GM19240 (cell line): ENCODE data around the gene PPP1R12A.
"Not testable (repeated sequence)": the region's sequence is repeated elsewhere in the genome, so short reads cannot be mapped to it uniquely, and the experiment has no call there.

ENCODE experiments used
- DNase-seq: peaks from one replicate; pipeline ENCODE4 v3.0.0; 2011; ENCODE audit warnings: low spot score; ENCODE audit not compliant: insufficient read length

PPP1R12A gene

DNA sequence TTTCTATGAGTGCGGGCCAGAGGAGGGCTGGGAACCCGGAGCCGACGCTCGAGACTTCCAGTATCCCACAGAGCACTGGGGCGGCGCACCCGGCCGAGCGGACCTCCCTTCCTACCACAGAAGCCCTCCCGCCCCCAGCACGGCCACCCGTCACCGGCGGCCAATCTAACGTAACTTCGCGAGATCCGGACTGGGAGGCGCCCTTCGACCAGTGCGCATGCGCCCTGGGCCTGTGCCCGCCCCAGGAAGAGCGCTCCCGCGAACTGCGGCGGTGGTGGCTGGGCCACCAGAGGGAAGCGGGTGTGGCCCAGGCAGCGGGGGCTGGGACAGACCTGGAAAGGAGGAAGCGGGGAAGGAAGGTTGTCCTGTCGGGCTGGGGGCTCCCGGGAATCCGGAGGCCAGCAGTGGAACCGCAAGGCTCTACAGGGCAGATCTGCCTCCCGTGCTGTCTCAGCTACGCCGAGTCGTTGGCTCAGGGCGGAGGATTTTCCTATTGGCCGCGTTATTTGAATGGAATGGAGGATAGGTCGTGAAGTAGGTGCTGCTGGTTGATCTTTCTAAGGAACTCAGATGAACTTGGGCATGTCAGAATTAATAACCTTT is at the start of gene PPP1R12A:
TSS of gene PPP1R12A (minus strand) at position 77 of the 603 bp plus-strand sequence. CDS start 166 bp downstream, outside the sequence.
- peak; percentile 45 for DNase-seq

DNA sequence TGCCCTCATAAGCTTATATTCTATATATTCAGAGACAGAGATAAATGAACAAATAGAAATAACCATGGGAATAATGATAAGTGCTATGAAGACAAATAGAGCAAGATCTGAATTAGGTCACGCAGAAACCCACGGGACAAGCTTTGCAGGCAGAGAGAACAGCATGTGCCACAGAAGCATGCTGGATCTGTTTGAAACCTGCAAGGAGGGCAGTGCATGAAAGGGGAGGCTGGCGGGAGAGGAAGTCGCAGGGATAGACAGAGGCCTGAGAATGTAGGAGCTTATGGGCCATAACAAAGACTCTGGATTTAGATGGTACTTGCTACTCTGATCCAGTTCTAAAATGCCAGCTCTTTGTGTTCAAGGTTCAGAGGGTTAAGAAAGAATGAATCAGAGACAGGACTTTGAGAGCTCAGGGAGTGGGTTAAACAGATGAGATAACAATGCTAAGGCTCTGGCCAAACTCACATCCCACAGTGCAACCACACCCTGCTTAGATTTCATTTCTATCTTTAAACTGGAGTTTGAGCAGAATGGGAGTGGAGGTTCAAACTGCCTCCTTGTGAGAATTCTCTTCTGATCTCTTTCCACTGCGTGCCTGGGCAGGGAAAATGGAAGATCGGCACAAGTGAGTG is 49.2 kb upstream of the PPP1R12A start:
- no peak for DNase-seq

GRCh38 chr12:79983492-79983891 is 48.6 kb upstream of the PPP1R12A start:
- DNase-seq, result no peak

- DNase-seq, result no peak
These were observed 47.5 kb upstream of the PPP1R12A start for GRCh38 chr12:79982086-79983062.

GRCh38 chr12:79978692-79979091 is 43.8 kb upstream of the PPP1R12A start:
- no peak for DNase-seq

- not testable (repeated sequence) for DNase-seq
These were observed 43.1 kb upstream of the PPP1R12A start for GRCh38 chr12:79977856-79978460.

DNA sequence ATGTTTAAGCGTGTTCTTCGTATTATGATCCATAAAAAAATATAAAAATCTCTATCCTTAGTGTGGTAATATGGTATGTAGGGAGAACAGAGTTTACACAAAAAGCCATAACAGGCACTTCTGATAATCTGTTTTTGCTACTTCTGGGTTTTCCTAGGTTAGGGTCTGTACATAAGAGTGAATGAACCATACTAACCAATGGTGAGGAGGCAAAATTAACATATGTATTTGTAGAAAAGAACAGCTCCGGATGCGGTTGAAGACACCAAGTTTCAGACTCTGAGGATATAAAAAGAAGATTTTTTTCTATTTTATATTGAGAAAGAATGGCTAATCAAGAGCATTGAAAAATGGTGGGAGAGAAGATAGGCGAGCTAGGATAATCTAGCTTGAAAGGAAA is 40.2 kb upstream of the PPP1R12A start:
- DNase-seq, result no peak

DNA sequence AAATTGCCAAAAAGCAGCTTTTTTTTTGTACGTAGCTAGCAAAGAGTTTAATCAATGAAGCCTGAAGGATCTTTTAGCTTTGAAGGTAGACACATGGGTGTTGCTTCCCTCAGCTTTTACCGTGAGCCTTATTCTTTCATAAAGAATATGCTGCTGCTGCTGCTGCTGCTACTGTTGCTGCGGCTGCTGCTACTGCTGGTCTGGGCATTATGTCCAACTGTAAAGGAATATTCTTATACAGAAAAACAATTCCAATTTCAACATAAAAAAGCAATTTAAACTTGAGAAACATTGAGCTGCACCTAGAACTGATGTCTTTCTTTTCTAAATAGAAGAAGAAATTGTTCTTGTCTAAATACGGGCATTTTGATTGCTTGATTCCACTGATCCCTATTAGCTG is 38.9 kb upstream of the PPP1R12A start:
- no peak for DNase-seq

DNA sequence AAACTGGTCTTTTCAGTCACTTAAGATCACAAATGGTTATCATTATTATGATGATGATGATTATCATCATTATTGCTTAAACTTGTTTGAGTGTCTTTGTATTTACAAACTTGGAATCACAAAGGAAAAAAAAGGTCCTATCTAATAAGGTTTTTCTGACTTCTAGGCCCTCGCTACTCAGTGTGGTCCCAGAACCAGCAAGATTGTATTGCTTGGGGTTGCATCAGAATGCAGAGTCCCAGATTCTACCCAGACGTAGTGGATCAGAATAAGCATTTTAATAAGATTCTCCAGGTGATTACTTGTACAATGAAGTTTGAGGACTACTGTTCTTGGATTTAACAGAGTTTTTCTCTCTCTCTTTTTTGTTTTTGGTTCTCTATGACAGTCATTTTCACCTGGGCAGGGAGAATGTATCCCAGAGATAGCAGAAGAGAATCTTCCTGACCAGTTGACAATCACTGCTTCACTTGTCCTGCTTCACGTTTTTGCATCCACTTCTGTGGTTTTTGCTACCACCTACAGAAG is 29.3 kb upstream of the PPP1R12A start:
- DNase-seq, result no peak

GRCh38 chr12:79961411-79961810 is 26.5 kb upstream of the PPP1R12A start:
- DNase-seq, result no peak

DNA sequence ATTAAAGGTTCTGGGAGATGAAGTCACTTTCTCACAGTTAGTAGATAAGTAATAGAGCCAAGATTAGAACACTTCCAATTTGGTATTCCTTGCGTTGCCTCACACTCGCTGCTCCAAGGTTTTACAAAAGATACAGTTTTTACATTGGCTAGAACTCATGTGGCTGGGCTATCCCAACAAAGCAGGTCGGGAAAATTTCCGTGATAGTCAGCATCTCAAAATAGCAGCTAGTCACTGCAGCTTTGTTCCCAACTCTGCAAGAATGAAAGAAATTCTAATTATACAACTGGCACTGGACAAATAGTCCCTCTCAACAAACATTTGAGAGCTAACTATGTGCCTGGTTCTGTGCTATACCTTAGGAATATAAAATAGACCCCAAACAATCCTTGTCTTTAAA is 24.6 kb upstream of the PPP1R12A start:
- DNase-seq, result no peak

DNA sequence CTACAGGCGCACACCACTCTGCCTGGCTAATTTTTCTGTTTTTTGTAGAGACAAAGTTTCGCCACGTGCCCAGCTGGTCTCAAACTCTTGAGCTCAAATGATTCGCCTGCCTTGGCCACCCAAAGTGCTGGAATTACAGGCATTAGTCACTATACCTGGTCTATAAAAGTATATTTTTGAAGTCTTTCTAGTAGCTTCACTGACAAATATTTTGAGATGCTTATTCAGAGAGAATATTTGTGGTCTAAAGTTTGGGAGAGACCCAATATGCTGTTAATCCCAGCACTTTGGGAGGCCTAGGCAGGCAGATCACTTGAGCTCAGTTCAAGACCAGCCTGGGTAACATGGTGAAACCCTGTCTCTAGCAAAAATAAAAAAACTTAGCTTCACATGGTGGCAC is 22.0 kb upstream of the PPP1R12A start:
- no peak for DNase-seq

DNA sequence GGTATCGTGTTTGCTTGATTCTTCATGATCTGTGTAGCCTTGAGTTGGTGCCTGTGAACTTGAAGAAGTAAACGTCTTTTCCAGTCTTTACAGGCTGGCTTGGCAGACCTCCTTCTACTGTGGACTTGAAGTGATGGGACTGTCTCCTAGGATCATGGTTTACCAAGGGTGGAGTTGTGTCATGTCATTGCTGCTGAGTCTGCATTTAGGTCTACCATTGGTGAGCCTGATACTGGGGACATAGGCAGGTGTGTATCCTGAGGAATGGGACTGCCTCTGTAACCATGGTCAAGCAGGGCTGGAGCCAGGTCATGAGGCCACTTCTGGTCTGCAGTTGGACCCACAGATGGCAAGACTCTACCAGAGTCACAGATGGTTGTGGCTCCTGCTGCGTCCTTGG is 20.7 kb upstream of the PPP1R12A start:
- no peak for DNase-seq

DNA sequence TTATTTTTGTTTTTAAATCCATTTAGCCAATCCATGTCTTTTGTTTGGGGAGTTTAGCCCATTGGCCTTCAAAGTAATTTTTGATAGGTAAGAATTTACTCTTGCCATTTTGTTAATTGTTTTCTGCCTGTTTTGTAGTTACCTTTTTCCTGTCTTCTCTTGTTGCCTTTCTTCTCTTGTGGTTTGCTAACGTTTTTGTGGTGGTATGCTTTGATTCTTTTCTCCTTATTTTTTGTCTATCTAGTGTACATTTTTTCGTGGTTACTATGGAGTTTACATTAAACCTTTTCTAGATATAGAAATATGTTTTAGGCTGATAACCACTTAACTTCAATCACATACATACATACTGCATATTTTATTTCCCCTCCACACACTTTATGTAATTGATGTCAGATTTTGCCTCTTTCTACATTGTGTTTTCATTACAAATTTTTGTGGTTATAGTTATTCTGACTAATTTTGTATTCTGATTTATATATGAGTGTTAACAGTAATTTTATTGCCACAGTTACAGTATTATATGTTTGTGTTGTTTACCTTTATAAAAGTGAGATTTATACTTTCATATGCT is 19.2 kb upstream of the PPP1R12A start:
- DNase-seq, result no peak

- no peak for DNase-seq
These were observed 14.2 kb upstream of the PPP1R12A start for GRCh38 chr12:79949098-79949497.

DNA sequence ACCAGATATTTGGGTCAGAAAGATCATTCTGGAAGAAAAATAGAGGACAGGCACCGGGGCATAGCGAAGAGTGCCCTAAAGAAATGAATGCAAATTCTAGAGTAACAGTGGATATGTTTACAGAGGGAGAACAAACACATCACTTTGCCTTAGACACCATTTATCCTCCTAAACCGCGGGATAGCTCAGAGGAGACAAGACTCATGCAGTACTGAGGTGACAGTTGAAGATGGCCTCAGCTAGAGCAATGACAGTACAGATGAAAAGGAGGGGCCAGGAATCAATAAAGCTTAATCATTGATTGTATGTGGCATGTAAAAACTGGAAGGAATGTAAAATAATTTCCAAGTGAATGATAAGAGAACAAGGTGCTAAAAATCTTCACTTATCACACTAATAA is 10.5 kb upstream of the PPP1R12A start:
- no peak for DNase-seq

DNA sequence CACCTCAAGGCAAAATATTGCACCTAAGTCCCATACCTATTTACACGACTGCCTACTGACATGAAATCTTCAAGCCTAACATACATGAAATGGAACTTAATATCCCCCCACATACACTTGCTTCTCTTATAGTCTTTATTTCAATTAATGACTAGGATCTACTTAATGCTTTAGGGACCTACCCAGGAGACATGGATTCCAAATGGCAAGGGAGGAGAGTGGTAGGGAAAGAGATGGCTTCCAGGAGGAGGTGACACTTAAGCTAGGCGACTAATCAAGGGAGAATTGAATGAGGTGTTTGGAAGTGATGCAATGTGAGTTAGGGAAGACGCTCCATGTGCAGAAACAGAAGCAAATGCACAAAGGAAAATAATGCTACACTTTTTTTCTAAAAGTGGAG is 9.7 kb upstream of the PPP1R12A start:
- DNase-seq, result no peak

DNA sequence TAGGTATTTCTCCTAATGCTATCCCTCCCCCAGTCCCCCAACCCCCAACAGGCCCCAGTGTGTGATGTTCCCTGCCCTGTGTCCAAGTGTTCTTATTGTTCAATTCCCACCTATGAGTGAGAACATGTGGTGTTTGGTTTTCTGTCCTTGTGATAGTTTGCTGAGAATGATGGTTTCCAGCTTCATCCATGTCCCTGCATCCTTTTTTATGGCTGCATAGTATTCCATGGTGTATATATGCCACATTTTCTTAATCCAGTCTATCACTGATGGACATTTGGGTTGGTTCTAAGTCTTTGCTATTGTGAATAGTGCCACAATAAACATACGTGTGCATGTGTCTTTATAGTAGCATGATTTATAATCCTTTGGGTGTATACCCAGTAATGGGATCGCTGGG is 7.9 kb upstream of the PPP1R12A start:
- not testable (repeated sequence) for DNase-seq

GRCh38 chr12:79939728-79940310 is 4.9 kb upstream of the PPP1R12A start:
- DNase-seq, result no peak

GRCh38 chr12:79938843-79939242 is 3.9 kb upstream of the PPP1R12A start:
- DNase-seq, result no peak

DNA sequence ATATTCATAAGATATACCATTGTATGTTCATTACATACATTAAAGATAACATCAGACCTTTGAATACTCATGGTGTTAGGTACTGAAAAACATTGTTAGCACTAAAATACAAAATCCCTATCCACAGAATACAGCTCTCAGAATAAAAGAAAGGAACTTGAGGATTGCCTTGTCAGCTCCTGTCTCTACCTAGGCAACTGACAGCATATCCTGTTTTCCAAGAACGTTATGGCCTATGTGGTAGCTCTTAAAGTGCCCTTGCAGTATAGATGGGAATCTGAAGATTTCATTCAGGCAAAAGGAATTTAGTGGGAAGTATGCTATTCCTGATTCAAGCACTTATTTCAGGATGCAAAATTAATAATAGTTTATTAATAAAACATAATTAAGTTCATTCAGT is 1.8 kb upstream of the PPP1R12A start:
- no peak for DNase-seq
